T-helper 17 cell (primary cell): ENCODE data around the gene ADAMTS5. TPM values are rescaled to one million over a fixed set of nuclear protein-coding genes. Genes with fewer than 3 reads are reported as not detected.

Experiments used
- ATAC-seq: fragments of 150-1000 bp; cut with Tn5 transposase; 2 replicates; pipeline ENCODE4 v1.10.0; 2021; ENCODE audit warnings: mild to moderate bottlenecking, moderate library complexity
- DNase-seq, 3 donors: peaks; one replicate each; pipeline versions ENCODE4 v3.0.0 to v3.0.0-alpha.2; 2020 to 2021
- H3K9me3 ChIP-seq: one replicate; pipeline ENCODE4 v1.7.0; 2013; ENCODE audit warnings: low read length, mild to moderate bottlenecking; ENCODE audit not compliant: control insufficient read depth, poor library complexity, severe bottlenecking
- H3K27ac Mint-ChIP-seq: one replicate; pipeline ENCODE4 v1.8.0; 2022; ENCODE audit warnings: mild to moderate bottlenecking, moderate library complexity, mixed read lengths
- H3K27me3 Mint-ChIP-seq: one replicate; pipeline ENCODE4 v1.8.0; 2022; ENCODE audit warnings: mixed read lengths
- H3K36me3 Mint-ChIP-seq: one replicate; pipeline ENCODE4 v1.8.0; 2022; ENCODE audit warnings: low read depth, mixed read lengths
- H3K4me1 Mint-ChIP-seq: one replicate; pipeline ENCODE4 v1.8.0; 2022; ENCODE audit warnings: mild to moderate bottlenecking, mixed read lengths
- H3K4me3 Mint-ChIP-seq: one replicate; pipeline ENCODE4 v1.8.0; 2022; ENCODE audit warnings: mild to moderate bottlenecking, moderate library complexity, mixed read lengths
- total RNA-seq, 4 donors: library from RNA in 2 of 4; stranded (reverse) in 2 of 4; gene quantifications; one replicate each; pipeline ENCODE4 v1.2.3 and lab custom pipeline; 2022 to 2026

ADAMTS5 gene
- total RNA-seq: not detected
- total RNA-seq (lab: John Stamatoyannopoulos, UW): 0 reads per million in 2 donors

GRCh38 chr21:26967062-26967913 lies at the start of gene ADAMTS5:
ADAMTS5 (minus strand) TSS chr21:26967088; CDS start chr21:26966391, 697 bp downstream.
- H3K4me1 Mint-ChIP-seq: peaks cover 4% of the 10 kb centered on the region
- H3K36me3 Mint-ChIP-seq: no peaks in the 10 kb centered on the region
- no peak for DNase-seq
- peaks cover 60% of the 10 kb centered on the region for H3K27me3 Mint-ChIP-seq
- no peak within 1 kb of the TSS for H3K4me3 Mint-ChIP-seq
- no peak for ATAC-seq
- no peak within 1 kb of the TSS for H3K27ac Mint-ChIP-seq
- no peaks in the 10 kb centered on the region for H3K9me3 ChIP-seq

GRCh38 chr21:27001526-27001925 lies 34.6 kb upstream of the ADAMTS5 start:
- Mint-ChIP-seq H3K4me1 (no peaks in the 10 kb centered on the region), H3K27me3 (no peaks in the 10 kb centered on the region), H3K27ac (no peak overlapping the region), H3K36me3 (no peaks in the 10 kb centered on the region), H3K4me3 (no peak overlapping the region)
- H3K9me3 ChIP-seq: no peaks in the 10 kb centered on the region
- no peak for ATAC-seq
- no peak for DNase-seq

GRCh38 chr21:26983576-26983975 lies 16.7 kb upstream of the ADAMTS5 start:
- H3K4me1 Mint-ChIP-seq: no peaks in the 10 kb centered on the region
- no peak for ATAC-seq
- H3K36me3 Mint-ChIP-seq: no peaks in the 10 kb centered on the region
- no peak for DNase-seq
- no peaks in the 10 kb centered on the region for H3K27me3 Mint-ChIP-seq
- no peak overlapping the region for H3K4me3 Mint-ChIP-seq
- no peak overlapping the region for H3K27ac Mint-ChIP-seq
- H3K9me3 ChIP-seq: no peaks in the 10 kb centered on the region

GRCh38 chr21:26982767-26983166 lies 15.9 kb upstream of the ADAMTS5 start:
- Mint-ChIP-seq H3K27me3 (no peaks in the 10 kb centered on the region), H3K36me3 (no peaks in the 10 kb centered on the region), H3K4me3 (no peak overlapping the region), H3K4me1 (no peaks in the 10 kb centered on the region), H3K27ac (no peak overlapping the region)
- ATAC-seq (no peak), DNase-seq (no peak)
- H3K9me3 ChIP-seq: no peaks in the 10 kb centered on the region

- no peaks in the 10 kb centered on the region for H3K27me3 Mint-ChIP-seq
- no peaks in the 10 kb centered on the region for H3K36me3 Mint-ChIP-seq
- ATAC-seq (no peak), DNase-seq (no peak)
- H3K4me3 Mint-ChIP-seq: no peak overlapping the region
- H3K9me3 ChIP-seq: no peaks in the 10 kb centered on the region
- H3K27ac Mint-ChIP-seq: no peak overlapping the region
- H3K4me1 Mint-ChIP-seq: no peaks in the 10 kb centered on the region
Measured at GRCh38 chr21:26977746-26978145, 10.9 kb upstream of the ADAMTS5 start.

GRCh38 chr21:26973226-26973625 lies 6.3 kb upstream of the ADAMTS5 start:
- Mint-ChIP-seq H3K4me3 (no peak overlapping the region), H3K4me1 (no peaks in the 10 kb centered on the region), H3K27ac (no peak overlapping the region), H3K27me3 (peaks cover 29% of the 10 kb centered on the region), H3K36me3 (no peaks in the 10 kb centered on the region)
- ATAC-seq (no peak), DNase-seq (no peak)
- H3K9me3 ChIP-seq: no peaks in the 10 kb centered on the region

GRCh38 chr21:26972192-26972591 lies 5.3 kb upstream of the ADAMTS5 start:
- no peak for ATAC-seq
- H3K4me3 Mint-ChIP-seq: no peak overlapping the region
- H3K36me3 Mint-ChIP-seq: no peaks in the 10 kb centered on the region
- no peaks in the 10 kb centered on the region for H3K9me3 ChIP-seq
- peaks cover 39% of the 10 kb centered on the region for H3K27me3 Mint-ChIP-seq
- H3K27ac Mint-ChIP-seq: no peak overlapping the region
- DNase-seq: no peak
- peaks cover 4% of the 10 kb centered on the region for H3K4me1 Mint-ChIP-seq

- no peak overlapping the region for H3K4me3 Mint-ChIP-seq
- ATAC-seq (no peak), DNase-seq (no peak)
- H3K27me3 Mint-ChIP-seq: peaks cover 41% of the 10 kb centered on the region
- H3K4me1 Mint-ChIP-seq: peaks cover 4% of the 10 kb centered on the region
- H3K9me3 ChIP-seq: no peaks in the 10 kb centered on the region
- H3K36me3 Mint-ChIP-seq: no peaks in the 10 kb centered on the region
- H3K27ac Mint-ChIP-seq: no peak overlapping the region
Measured at GRCh38 chr21:26969971-26970725, 3.3 kb upstream of the ADAMTS5 start.

- Mint-ChIP-seq H3K27me3 (peaks cover 57% of the 10 kb centered on the region), H3K36me3 (no peaks in the 10 kb centered on the region), H3K27ac (no peak overlapping the region), H3K4me1 (peaks cover 4% of the 10 kb centered on the region), H3K4me3 (no peak overlapping the region)
- H3K9me3 ChIP-seq: no peaks in the 10 kb centered on the region
- ATAC-seq: no peak
- DNase-seq: no peak
Measured at GRCh38 chr21:26966649-26967061, 233 bp downstream of the ADAMTS5 start.

- H3K4me3 Mint-ChIP-seq: no peak overlapping the region
Measured at GRCh38 chr21:26965907-26966581, 844 bp downstream of the ADAMTS5 start.

GRCh38 chr21:26965040-26965906 lies 1.6 kb downstream of the ADAMTS5 start:
- Mint-ChIP-seq H3K36me3 (no peaks in the 10 kb centered on the region), H3K4me1 (peaks cover 4% of the 10 kb centered on the region), H3K27ac (no peak overlapping the region), H3K4me3 (no peak overlapping the region), H3K27me3 (peaks cover 52% of the 10 kb centered on the region)
- ATAC-seq: no peak
- no peak for DNase-seq
- H3K9me3 ChIP-seq: no peaks in the 10 kb centered on the region

More at GRCh38 chr21:26965907-26966581, 844 bp downstream of the ADAMTS5 start:
- H3K27ac Mint-ChIP-seq: no peak overlapping the region
- no peak for DNase-seq
- no peaks in the 10 kb centered on the region for H3K36me3 Mint-ChIP-seq
- H3K27me3 Mint-ChIP-seq: peaks cover 59% of the 10 kb centered on the region
- H3K9me3 ChIP-seq: no peaks in the 10 kb centered on the region
- ATAC-seq: no peak
- H3K4me1 Mint-ChIP-seq: peaks cover 4% of the 10 kb centered on the region

GRCh38 chr21:26964170-26964778 lies 2.6 kb downstream of the ADAMTS5 start:
- no peaks in the 10 kb centered on the region for H3K9me3 ChIP-seq
- peaks cover 49% of the 10 kb centered on the region for H3K27me3 Mint-ChIP-seq
- no peaks in the 10 kb centered on the region for H3K36me3 Mint-ChIP-seq
- peaks cover 4% of the 10 kb centered on the region for H3K4me1 Mint-ChIP-seq
- H3K27ac Mint-ChIP-seq: no peak overlapping the region
- no peak for DNase-seq
- H3K4me3 Mint-ChIP-seq: no peak overlapping the region
- no peak for ATAC-seq
